GM21717 (cell line): Measurements from ENCODE around the gene PCDHB14.
"Not testable (repeated sequence)": the region's sequence is repeated elsewhere in the genome, so short reads cannot be mapped to it uniquely, and the experiment has no call there.

Experiments
- ATAC-seq: cut with Tn5 transposase; IDR thresholded peaks from one replicate; pipeline ENCODE4 v1.9.1; 2021; ENCODE audit warnings: mild to moderate bottlenecking, moderate library complexity; ENCODE audit not compliant: unreplicated experiment

PCDHB14 gene

DNA sequence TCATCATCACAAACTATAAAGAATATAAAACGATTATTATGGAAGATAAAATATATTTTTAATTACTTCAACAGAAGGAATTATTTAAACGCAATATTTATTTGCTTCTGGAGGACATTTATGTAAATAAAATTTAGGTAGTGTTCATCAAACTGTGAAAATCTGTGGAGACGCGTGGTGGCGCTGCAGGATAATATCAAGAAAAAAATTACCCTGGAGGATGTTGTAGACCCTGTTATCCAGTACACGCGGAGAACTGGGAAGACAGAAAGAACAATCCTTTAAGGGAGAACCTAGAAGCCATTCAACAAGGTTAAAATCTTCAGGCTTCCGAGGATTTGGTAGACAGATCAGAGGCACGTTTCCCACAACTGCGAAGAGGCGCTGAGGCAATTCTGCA, 14.7 kb upstream of the PCDHB14 start, which contains the start of gene PCDHB12:
Gene PCDHB12 (plus strand): TSS at position 242 of the 400 bp plus-strand sequence. CDS start 189 bp downstream, outside the sequence.
- ATAC-seq, result no peak

DNA sequence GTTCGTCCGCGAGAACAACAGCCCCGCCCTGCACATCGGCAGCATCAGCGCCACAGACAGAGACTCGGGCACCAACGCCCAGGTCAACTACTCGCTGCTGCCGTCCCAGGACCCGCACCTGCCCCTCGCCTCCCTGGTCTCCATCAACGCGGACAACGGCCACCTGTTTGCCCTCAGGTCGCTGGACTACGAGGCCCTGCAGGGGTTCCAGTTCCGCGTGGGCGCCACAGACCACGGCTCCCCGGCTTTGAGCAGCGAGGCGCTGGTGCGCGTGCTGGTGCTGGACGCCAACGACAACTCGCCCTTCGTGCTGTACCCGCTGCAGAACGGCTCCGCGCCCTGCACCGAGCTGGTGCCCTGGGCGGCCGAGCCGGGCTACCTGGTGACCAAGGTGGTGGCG, 12.9 kb upstream of the PCDHB14 start:
- ATAC-seq, result not testable (repeated sequence)

DNA sequence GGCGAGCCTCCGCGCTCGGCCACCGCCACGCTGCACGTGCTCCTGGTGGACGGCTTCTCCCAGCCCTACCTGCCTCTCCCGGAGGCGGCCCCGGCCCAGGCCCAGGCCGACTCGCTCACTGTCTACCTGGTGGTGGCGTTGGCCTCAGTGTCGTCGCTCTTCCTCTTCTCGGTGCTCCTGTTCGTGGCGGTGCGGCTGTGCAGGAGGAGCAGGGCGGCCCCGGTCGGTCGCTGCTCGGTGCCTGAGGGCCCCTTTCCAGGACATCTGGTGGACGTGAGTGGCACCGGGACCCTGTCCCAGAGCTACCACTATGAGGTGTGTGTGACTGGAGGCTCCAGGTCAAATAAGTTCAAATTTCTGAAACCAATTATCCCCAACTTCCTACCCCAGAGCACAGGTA, 12.3 kb upstream of the PCDHB14 start:
- ATAC-seq, result not testable (repeated sequence)

DNA sequence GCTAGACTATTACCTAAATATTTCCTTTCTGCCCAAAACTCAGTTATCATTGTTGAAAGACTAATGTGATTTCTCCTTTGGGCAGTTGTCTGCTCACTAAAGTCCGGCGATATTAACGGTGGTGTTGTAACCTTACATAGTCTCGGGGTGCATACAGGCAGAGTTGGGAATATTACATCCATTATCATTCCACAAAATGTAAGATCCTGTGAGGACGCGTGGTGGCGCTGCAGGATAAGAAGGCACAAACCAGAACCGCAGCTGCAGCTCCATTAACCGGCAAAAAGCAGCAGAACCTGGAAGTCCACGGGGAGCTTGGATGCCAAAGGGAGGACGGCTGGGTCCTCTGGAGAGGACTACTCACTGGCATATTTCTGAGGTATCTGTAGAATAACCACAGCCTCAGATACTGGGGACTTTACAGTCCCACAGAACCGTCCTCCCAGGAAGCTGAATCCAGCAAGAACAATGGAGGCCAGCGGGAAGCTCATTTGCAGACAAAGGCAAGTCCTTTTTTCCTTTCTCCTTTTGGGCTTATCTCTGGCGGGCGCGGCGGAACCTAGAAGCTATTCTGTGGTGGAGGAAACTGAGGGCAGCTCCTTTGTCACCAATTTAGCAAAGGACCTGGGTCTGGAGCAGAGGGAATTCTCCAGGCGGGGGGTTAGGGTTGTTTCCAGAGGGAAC, 9.3 kb upstream of the PCDHB14 start, which contains the start of gene PCDHB13:
Gene PCDHB13 (plus strand): TSS at position 264 of the 684 bp plus-strand sequence. CDS start 205 bp downstream, at position 469.
- ATAC-seq, result not testable (repeated sequence)

DNA sequence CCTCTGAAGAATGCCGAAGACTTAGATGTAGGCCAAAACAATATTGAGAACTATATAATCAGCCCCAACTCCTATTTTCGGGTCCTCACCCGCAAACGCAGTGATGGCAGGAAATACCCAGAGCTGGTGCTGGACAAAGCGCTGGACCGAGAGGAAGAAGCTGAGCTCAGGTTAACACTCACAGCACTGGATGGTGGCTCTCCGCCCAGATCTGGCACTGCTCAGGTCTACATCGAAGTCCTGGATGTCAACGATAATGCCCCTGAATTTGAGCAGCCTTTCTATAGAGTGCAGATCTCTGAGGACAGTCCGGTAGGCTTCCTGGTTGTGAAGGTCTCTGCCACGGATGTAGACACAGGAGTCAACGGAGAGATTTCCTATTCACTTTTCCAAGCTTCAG, 8.6 kb upstream of the PCDHB14 start:
- not testable (repeated sequence) for ATAC-seq

DNA sequence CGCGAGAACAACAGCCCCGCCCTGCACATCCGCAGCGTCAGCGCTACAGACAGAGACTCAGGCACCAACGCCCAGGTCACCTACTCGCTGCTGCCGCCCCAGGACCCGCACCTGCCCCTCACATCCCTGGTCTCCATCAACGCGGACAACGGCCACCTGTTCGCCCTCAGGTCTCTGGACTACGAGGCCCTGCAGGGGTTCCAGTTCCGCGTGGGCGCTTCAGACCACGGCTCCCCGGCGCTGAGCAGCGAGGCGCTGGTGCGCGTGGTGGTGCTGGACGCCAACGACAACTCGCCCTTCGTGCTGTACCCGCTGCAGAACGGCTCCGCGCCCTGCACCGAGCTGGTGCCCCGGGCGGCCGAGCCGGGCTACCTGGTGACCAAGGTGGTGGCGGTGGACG, 7.6 kb upstream of the PCDHB14 start:
- ATAC-seq, result not testable (repeated sequence)

DNA sequence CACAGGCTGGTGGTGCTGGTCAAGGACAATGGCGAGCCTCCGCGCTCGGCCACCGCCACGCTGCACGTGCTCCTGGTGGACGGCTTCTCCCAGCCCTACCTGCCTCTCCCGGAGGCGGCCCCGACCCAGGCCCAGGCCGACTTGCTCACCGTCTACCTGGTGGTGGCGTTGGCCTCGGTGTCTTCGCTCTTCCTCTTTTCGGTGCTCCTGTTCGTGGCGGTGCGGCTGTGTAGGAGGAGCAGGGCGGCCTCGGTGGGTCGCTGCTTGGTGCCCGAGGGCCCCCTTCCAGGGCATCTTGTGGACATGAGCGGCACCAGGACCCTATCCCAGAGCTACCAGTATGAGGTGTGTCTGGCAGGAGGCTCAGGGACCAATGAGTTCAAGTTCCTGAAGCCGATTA, 7.1 kb upstream of the PCDHB14 start:
- ATAC-seq, result not testable (repeated sequence)

DNA sequence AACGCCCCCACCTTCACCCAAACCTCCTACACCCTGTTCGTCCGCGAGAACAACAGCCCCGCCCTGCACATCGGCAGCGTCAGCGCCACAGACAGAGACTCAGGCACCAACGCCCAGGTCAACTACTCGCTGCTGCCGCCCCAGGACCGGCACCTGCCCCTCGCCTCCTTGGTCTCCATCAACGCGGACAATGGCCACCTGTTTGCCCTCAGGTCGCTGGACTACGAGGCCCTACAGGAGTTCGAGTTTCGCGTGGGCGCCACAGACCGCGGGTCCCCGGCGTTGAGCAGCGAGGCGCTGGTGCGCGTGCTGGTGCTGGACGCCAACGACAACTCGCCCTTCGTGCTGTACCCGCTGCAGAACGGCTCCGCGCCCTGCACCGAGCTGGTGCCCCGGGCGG, 1.7 kb downstream of the PCDHB14 start:
- ATAC-seq, result not testable (repeated sequence)

DNA sequence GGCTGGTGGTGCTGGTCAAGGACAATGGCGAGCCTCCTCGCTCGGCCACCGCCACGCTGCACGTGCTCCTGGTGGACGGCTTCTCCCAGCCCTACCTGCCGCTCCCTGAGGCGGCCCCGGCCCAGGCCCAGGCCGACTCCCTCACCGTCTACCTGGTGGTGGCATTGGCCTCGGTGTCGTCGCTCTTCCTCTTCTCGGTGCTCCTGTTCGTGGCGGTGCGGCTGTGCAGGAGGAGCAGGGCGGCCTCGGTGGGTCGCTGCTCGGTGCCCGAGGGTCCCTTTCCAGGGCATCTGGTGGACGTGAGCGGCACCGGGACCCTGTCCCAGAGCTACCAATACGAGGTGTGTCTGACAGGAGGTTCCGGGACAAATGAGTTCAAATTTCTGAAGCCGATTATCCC, 2.3 kb downstream of the PCDHB14 start:
- ATAC-seq, result not testable (repeated sequence)

DNA sequence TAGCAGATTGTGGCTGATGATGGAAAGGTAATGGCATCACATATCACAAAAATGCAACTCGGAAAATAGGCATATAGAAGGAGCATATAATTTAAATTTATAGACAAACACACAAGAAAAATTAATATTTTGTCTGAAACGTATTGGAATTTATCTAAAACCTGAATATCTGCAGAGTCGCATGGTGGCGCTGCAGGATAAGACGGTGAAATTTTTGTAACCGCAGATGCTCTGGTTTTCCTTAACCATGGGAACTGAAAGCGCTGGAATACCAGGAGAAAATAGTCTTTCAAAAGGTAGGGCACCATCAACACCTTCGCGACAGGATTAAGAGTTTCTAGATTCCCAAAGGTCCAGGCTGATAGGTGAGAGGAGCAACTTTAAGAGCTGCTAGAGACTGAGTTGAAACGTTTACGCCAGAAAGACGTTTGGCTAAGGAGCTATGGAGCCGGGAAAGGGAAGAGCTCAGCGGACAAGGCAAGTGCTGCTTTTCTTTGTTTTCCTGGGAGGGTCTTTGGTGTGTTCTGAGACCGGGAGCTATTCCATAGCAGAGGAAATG, 11.0 kb downstream of the PCDHB14 start:
- no peak for ATAC-seq

DNA sequence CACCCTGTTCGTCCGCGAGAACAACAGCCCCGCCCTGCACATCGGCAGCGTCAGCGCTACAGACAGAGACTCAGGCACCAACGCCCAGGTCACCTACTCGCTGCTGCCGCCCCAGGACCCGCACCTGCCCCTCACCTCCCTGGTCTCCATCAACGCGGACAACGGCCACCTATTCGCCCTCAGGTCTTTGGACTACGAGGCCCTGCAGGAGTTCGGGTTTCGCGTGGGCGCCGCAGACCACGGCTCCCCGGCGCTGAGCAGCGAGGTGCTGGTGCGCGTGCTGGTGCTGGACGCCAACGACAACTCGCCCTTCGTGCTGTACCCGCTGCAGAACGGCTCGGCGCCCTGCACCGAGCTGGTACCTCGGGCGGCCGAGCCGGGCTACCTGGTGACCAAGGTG, 12.8 kb downstream of the PCDHB14 start:
- not testable (repeated sequence) for ATAC-seq

DNA sequence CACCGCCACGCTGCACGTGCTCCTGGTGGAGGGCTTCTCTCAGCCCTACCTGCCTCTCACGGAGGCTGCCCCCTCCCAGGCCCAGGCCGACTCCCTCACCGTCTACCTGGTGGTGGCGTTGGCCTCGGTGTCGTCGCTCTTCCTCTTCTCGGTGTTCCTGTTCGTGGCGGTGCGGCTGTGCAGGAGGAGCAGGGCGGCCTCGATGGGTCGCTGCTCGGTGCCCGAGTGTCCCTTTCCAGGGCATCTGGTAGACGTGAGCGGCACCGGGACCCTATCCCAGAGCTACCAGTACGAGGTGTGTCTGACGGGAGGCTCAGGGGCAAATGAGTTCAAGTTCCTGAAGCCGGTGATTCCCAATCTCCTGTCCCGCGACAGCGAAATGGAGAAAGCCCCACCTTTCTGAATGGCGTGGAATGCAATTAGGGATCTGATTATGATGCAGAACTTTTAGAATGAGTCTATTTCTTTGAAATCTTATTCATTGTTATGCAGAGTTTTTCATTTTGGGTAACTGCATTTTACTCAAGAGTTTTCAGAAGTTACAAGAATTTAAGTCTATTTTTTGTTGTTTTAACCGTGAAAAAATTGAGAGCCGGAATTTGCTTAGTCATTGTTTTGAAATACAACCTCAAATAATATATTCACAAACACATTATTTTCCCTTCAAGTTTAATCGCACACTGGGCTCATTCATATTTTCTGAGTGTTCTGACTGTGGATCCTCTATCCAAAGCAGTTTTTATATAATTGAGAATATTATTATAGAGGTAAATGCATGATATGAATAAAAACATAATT, 13.6 kb downstream of the PCDHB14 start:
- no peak for ATAC-seq

DNA sequence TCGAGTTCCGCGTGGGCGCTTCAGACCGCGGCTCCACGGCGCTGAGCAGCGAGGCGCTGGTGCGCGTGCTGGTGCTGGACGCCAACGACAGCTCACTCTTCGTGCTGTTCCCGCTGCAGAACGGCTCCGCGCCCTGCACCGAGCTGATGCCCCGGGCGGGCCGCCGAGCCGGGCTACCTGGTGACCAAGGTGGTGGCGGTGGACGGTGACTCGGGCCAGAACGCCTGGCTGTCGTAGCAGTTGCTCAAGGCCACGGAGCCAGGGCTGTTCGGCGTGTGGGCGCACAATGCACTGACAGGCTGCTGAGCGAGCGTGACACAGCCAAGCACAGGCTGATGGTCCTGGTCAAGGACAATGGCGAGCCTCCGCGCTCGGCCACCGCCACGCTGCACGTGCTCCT, 18.4 kb downstream of the PCDHB14 start:
- ATAC-seq, result no peak

DNA sequence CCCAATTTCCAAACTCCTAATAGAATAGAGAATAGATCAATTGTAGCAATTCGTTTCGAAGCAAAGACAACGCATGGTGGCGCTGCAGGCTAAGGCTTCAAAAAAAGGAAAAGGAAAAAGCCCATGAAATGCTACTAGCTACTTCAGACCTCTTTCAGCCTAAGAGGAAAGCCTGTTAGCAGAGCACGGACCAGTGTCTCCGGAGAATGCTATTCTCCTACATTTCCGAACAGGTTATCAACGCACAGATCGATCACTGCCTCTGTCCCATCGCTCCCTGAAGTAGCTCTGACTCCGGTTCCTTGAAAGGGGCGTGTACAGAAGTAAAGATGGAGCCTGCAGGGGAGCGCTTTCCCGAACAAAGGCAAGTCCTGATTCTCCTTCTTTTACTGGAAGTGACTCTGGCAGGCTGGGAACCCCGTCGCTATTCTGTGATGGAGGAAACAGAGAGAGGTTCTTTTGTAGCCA, 22.1 kb downstream of the PCDHB14 start, which contains the start of gene PCDHB15:
Gene PCDHB15 (plus strand): TSS at position 146 of the 468 bp plus-strand sequence. CDS start 184 bp downstream, at position 330.
- ATAC-seq, result no peak

DNA sequence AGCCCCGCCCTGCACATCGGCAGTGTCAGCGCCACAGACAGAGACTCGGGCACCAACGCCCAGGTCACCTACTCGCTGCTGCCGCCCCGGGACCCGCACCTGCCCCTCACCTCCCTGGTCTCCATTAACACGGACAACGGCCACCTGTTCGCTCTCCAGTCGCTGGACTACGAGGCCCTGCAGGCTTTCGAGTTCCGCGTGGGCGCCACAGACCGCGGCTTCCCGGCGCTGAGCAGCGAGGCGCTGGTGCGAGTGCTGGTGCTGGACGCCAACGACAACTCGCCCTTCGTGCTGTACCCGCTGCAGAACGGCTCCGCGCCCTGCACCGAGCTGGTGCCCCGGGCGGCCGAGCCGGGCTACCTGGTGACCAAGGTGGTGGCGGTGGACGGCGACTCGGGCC, 23.8 kb downstream of the PCDHB14 start:
- not testable (repeated sequence) for ATAC-seq

DNA sequence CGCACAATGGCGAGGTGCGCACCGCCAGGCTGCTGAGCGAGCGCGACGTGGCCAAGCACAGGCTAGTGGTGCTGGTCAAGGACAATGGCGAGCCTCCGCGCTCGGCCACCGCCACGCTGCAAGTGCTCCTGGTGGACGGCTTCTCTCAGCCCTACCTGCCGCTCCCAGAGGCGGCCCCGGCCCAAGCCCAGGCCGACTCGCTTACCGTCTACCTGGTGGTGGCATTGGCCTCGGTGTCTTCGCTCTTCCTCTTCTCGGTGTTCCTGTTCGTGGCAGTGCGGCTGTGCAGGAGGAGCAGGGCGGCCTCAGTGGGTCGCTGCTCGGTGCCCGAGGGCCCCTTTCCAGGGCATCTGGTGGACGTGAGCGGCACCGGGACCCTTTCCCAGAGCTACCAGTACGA, 24.3 kb downstream of the PCDHB14 start:
- ATAC-seq, result not testable (repeated sequence)

DNA sequence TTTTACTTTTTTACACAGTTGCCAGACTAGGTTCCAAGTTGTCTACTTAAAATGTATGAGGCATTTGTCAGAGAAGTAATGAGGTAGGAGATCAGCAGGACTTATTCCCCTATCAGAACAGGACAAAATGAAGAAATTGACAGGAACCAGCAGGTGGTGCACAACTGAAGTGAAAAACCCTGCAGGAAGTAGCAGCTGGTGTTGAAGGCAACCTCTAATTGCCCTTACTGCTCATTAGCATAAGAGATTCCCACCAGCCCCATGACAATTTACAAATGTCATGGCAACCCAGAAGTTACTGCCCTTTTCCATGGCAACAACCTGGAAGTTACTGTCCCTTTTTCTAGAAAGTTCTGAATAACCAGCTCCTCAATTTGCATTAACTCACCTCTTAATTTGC, 27.4 kb downstream of the PCDHB14 start:
- ATAC-seq, result no peak

DNA sequence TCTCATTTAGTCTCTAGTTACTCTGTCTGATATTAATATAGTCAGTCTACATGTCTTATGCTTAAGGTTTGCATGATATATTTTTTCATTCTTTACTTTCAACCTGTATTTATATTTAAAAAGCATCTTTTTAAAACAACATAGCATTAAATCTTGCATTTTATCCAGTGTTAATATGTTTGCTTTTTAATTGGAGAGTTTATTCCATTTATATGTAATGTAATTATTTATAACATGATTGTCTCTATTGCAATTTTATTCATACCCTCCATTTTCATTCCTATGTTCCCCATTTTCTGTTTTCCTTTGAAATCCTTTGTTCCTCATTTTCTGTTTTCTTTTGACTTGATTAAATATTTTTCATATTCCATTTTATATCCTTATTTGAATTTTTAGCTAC, 35.3 kb downstream of the PCDHB14 start:
- no peak for ATAC-seq

DNA sequence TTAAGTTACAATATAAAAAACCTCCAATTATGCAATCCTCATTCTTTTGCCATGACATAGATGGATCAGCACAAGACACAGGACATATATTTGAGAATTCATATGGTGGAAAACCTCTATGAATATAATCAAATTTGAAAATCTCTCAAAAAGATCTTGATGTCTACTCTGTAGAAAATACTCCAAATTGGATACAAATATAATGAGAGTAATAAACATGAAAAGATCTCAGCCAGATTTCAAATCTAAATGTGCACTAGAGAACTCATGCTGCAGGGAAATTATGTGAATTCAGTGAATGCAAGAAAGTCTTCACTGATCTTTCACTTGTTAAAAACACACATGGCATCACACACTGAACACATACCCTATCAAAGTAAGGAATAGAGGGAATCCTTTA, 35.8 kb downstream of the PCDHB14 start:
- ATAC-seq, result no peak

DNA sequence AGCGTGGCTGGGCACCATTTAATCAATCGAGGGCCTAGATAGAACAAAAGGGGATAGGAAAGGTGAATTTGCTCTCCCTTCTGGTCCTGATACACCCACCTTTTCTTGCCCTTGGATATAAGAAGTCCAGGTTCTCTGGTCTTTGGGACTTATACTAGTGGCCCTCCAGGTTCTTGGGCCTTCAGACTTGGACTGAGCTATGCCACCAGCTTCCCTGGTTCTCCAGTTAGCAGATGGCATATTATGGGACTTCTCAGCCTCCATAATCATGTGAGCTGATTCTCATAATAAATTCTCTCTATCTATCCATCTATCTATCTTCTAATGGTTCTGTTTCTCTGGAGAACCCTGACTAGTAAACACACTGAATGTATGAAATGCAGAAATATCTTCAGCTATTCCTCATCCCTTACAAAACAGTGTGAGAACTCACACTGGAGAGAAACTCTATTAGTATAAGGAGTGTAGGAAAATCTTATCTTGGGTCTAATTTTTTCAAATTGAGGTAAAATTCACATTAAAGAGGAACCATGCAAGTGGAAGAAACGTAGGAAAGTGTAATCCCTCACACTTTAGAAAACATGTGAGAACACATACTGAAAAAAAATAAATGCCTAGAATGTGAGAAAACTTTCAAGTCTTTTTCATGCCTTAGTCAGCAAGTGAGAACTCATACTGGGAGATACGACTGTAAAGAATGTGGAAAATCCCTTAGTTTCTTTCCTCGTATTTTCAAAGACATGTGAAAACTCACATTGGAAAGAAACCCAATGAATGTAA, 37.5 kb downstream of the PCDHB14 start:
- no peak for ATAC-seq

DNA sequence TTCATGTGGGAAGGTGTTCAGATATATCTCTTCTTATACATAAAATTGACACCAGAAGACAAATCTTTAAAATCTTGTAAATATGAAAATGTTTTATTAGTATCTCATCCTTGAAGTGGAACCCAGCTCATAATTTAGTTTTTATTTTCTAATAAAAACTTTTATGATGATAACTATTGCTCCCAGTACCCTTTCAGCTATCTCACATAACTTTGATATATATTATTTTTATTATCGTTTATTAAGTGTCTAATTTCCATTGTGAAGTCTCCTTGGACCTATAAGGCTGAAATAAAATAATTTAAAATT, 38.0 kb downstream of the PCDHB14 start:
- ATAC-seq, result no peak
